GM12891 (cell line): ENCODE results near the gene XCL1.

Experiments
- POLR2A ChIP-seq: IDR thresholded peaks from 2 replicates; pipeline ENCODE4 v1.6.1; 2011; ENCODE audit warnings: low read depth, low read length, control low read depth
- POLR2AphosphoS5 ChIP-seq: IDR thresholded peaks from 2 replicates; pipeline ENCODE4 v1.6.1; 2011; ENCODE audit warnings: low read depth, low read length, control low read depth

DNA sequence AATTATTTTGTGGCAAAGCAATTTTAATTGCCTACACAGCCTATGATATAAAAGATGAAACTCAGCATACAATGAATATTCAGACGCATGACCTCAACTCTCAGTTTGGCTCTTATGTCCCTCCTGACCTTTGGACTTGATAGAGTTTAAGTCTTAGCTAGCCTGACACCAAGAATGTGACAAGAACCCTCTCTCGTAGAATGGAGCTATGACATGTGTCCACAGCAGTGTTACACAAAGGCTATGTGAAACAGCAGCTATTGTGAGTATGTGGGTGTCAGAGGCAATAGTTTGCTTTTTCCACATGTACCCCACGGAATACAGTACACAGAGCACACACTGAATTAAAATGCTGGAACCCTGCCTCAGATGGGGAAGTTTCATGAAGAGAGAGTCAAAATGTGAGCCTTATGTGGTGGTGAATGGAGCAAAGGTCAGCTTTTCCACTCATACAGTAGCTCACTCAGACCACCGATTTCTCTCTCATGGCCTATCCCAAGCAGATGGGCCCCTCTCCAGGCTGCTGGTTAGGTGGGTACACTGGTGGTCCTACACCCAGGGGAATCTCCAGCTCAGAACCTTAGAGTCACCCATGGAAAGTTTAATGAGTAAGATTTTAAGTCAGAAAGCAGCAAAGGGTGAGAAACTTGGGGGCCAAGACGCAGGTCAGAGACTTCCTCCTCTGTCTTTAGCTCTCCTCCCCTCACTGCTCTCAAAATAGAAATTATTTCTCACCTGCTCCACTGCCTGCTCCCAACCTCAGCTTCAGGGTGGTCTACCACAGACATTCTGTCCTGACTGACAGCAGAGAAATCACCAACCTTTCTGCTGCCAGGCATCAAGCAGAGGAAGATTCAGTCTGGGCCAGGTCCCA, 22.5 kb upstream of the XCL1 start:
- TF ChIP-seq POLR2A (no peak), POLR2AphosphoS5 (no peak)
